HG03354 (cell line): Measurements from ENCODE around the gene HNMT.

Source experiments
- ATAC-seq: cut with Tn5 transposase; IDR thresholded peaks from one replicate; pipeline ENCODE4 v1.9.1; 2021; ENCODE audit warnings: mild to moderate bottlenecking; ENCODE audit not compliant: unreplicated experiment, poor library complexity, severe bottlenecking

HNMT gene

DNA sequence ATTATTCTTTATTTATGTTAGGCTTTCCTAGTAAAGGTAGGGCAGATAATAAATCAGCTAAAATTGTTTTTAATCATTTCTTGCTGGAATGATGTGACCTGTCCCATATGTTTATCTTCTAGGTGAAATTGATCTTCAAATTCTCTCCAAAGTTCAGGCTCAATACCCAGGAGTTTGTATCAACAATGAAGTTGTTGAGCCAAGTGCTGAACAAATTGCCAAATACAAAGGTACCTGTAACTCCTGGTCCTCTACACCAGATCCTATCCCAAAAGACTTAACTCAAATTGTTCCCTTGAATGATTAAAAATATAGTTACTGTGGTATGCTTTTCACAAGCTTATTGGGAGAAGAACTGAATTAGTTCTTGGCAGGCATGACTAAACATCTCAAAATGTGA is 36.5 kb downstream of the HNMT start:
- no peak for ATAC-seq

GRCh38 chr2:138003411-138003810 is 39.1 kb downstream of the HNMT start:
- no peak for ATAC-seq

DNA sequence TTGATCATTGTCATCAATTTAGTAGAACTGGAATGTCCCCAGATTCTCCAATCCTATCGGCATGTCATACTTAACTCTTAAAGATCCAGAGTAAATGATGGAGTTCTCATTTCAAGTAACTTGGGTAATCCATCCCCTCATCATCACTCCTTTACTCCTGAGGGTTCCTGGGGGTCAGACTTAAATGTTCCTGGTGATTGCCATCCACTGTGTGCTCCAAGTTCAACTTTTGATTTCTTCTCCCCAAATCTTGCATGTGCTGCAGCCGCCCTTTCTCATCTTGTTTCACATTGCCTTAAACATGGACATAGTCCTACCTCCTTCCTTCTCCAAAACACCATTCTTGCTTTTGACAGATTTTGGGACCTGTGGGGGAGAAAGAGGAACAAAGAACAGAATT is 43.2 kb downstream of the HNMT start:
- no peak for ATAC-seq

DNA sequence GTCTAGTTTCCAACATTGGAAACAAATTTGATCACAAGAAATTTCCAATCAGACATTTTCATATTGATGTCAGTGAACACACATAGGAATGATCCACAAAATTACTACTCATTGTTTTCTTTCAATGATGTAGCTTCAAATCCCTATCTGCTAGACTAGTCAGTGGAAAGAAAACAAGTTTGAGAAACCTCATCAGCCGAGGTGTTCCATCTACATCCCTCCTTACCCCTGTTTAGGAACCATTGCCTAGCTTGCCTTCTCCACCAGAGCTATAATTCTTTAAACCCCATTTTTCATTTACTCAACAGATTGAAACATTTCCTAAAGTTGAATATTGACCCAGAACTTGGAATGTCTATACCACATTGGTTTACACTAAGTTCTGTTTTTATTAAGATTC is 45.3 kb downstream of the HNMT start:
- ATAC-seq = no peak

GRCh38 chr2:138010890-138011289 is 46.6 kb downstream of the HNMT start:
- no peak for ATAC-seq

- no peak for ATAC-seq
Measured at GRCh38 chr2:138012082-138012481, 47.8 kb downstream of the HNMT start.

GRCh38 chr2:138012968-138013367 is 48.7 kb downstream of the HNMT start:
- ATAC-seq = no peak

GRCh38 chr2:138013639-138014038 is 49.4 kb downstream of the HNMT start:
- ATAC-seq = no peak

DNA sequence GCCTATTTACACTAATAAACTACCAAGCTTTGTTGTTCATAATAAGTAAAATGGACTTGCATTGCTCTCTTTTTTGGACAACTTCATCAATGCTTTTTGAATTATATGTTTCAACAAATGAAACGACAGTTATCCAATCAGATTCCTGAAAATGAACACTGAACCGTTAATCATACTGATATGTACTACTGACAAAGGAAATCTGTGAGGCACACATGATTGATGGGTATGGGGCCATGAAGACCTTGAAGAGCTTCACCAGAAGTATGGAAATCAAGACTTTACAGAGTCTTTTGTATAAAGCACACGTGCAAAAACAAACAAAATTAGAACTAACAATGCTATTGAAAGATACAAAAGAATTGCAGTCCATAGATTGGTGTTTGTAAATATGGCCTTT is 51.2 kb downstream of the HNMT start:
- ATAC-seq = no peak

GRCh38 chr2:138016351-138017087 is 52.2 kb downstream of the HNMT start:
- ATAC-seq = no peak

DNA sequence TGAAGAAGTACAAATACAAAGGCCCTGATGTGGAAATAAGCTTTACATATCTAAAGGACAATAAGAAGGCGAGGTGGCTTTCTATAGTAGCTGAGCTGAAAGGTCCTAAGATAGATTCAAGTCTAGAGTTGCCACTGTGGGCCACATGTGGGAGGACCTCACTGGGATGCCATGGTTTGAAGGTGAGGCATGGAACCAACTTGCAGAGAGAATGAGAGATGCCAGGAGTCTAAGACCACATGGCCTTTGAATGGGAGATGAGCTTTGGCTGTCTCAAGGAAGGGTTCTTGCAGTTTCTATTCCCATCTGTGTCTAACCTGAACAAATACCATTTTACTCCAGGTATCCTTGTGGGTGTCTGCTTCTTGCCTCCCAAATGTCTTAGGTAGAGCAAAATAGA is 53.6 kb downstream of the HNMT start:
- ATAC-seq = no peak

DNA sequence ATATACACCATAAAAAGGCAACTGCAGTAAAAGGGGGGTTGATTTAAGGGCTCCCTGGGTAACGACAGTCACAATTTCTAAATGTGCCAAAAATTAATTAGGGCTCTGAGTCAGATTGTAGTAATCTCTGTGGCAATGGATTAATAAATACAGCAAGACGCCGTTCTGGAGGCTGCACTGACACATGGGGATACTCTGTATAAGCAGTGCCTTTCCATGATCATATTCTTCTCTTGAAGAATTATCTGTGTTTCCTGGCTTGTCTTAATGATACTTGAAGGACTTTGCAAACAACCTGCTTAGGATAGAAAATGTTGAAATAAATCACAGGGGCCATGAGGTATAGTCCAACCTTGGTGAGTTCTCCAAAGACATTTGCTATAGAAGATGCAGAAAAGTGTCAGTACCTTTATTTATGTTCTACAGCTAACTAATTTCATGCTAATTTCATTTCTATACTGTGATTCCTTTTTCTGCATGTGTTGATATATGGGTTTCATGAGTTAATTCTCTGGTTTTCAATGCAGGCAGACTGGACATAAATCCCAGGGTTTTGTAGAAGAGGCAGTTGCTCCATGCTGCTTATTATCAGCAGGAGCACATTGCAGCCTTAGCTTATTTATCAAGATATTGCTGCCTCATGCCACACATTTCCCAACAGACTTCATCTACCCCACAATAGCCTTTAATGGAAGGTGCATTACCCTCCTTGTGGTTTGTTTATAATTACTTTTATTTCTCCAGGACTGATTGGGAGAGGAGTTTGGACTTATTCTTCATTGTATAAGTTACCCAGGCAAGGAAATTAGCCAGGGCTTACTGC is 54.8 kb downstream of the HNMT start:
- no peak for ATAC-seq

GRCh38 chr2:138020432-138020831 is 56.2 kb downstream of the HNMT start:
- ATAC-seq = no peak

DNA sequence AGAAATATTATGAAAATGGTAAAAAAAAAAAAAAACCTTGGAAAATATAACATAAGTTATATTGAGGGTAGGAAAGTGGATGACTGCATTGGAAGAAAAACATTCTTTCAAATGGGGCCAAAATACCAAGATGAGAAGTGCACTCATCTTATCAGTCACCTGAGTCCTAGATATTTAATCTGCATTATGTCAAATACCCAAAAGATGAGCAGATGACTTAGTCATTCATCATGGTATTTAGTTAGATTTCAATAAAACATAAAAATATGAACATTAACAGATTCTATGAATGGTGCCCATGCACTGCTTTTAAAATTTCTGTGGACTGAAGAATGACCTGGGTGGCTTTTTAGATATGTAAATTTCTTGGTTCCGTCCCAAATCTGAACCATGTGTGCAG is 56.9 kb downstream of the HNMT start:
- ATAC-seq = no peak

DNA sequence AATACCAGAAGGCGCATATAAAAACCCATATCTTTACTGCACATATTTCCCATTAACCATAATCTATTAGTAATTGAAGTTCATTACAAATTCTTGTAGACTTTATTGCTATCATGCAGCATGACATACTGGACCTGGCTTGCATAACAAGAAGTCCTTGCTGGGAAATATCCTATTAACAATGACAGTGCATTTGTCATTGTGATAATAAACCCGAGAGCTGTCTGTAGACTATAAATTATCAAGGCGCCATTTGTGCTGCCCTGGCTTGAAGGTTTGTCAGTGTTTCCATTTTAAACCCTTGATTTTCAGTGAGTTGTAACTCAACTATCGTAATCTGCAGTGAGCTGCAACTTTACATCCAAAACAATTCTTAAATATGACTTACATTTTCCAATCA is 59.0 kb downstream of the HNMT start:
- ATAC-seq = no peak

GRCh38 chr2:138023976-138024375 is 59.7 kb downstream of the HNMT start:
- no peak for ATAC-seq

DNA sequence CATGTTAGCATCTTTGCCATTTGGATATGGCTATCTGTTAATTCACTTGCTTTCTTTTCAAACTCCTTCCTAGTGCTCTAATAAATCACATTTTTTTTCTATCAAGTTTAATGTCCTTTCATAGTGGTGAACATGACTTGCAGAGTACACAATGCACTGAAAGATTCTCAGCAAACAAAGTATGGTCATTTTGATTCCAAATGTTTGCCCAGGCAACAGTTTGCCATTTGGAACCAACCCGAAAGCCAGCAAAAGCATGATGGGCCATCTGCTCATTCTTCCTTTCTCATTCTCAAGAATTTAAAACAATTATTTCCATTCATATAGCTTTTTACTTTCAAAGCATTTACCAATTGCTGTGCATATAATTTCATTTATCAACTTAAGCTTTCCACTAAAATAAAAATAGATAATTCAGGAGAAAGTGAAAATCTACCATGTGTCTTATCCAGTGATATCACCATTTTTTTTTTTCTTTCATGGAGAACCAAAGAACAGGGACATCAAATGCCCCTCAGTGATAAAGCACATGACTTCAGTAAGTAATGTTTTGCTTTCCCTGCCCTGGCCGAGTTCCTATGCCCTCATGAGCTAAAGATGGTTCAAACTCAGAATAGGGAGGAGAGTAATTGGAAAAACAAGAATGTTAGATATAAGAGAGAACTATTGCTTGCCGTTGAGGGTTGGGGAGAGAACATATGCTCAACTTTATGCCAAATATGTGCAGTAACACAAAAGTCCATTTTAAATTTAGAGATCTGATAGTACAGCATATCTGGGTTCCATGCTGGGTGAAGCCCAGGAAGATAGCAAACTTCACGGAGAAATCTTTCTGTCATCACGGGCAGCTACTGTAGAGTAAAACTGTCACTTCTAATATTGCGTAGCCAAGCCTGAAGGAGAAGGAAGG is 62.1 kb downstream of the HNMT start:
- ATAC-seq = no peak

- ATAC-seq = peak; percentile 64
Measured at GRCh38 chr2:138028538-138028937, 64.3 kb downstream of the HNMT start.

DNA sequence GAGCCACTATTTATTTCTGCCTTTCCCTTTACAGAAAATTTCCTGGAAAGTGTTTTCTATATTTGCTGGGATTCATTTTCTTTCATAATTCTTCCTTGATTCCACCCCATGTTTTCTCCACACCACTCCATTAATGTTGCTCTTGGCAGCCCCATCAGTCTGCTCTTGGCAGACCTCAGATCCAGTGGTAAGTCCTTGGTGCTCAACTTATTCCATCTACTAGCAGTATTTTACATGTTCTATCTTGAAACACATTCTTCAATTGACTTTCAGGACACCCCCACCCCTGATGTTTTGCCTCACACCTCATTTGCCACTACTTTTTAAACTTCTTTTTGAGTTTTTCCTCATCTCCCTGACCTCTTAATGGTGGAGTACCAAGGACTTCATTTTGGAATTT is 65.0 kb downstream of the HNMT start:
- no peak for ATAC-seq

- ATAC-seq = peak; percentile 62
Measured at GRCh38 chr2:138030459-138030858, 66.2 kb downstream of the HNMT start.
